H9 (cell line): ENCODE measurements around the gene LAGE3. TPM values are rescaled to one million over a fixed set of nuclear protein-coding genes. Genes with fewer than 3 reads are reported as not detected.

Source experiments
- DNase-seq: peaks from one replicate; pipeline ENCODE4 v3.0.0-alpha.2; 2017
- H2AFZ ChIP-seq: one replicate; pipeline ENCODE4 v1.6.1; 2013; ENCODE audit warnings: mild to moderate bottlenecking, low read length, control low read depth, moderate library complexity
- H2AK5ac ChIP-seq: 2 replicates; pipeline ENCODE4 v1.6.1; 2013; ENCODE audit warnings: low read length, control low read depth, mixed read lengths; ENCODE audit not compliant: insufficient read length
- H2BK120ac ChIP-seq: one replicate; pipeline ENCODE4 v1.6.1; 2013; ENCODE audit warnings: low read depth, mild to moderate bottlenecking, low read length, control low read depth, inconsistent platforms; ENCODE audit not compliant: poor library complexity, severe bottlenecking
- H2BK12ac ChIP-seq: 2 replicates; pipeline ENCODE4 v1.6.1; 2013; ENCODE audit warnings: low read length, control low read depth, mixed read lengths, low read depth; ENCODE audit not compliant: insufficient read length
- H2BK15ac ChIP-seq: 2 replicates; pipeline ENCODE4 v1.6.1; 2013; ENCODE audit warnings: low read depth, low read length, control low read depth
- H2BK20ac ChIP-seq: one replicate; pipeline ENCODE4 v1.6.1; 2013; ENCODE audit warnings: low read depth, mild to moderate bottlenecking, low read length, control low read depth, inconsistent platforms; ENCODE audit not compliant: poor library complexity, severe bottlenecking
- H2BK5ac ChIP-seq: 2 replicates; pipeline ENCODE4 v1.6.1; 2013; ENCODE audit warnings: low read length, control low read depth, mixed read lengths; ENCODE audit not compliant: insufficient read length
- H3K14ac ChIP-seq: 2 replicates; pipeline ENCODE4 v1.6.1; 2013; ENCODE audit warnings: low read length, control low read depth; ENCODE audit not compliant: insufficient read depth
- H3K18ac ChIP-seq: 2 replicates; pipeline ENCODE4 v1.6.1; 2013; ENCODE audit warnings: low read depth, mild to moderate bottlenecking, mixed read lengths, low read length, control low read depth; ENCODE audit not compliant: insufficient read length
- H3K23ac ChIP-seq: 2 replicates; pipeline ENCODE4 v1.6.1; 2013; ENCODE audit warnings: low read length, control low read depth, mixed read lengths, low read depth; ENCODE audit not compliant: insufficient read length
- H3K23me2 ChIP-seq: 2 replicates; pipeline ENCODE4 v1.6.1; 2013; ENCODE audit warnings: low read depth, mild to moderate bottlenecking, mixed read lengths, low read length, control low read depth; ENCODE audit not compliant: insufficient read length, poor library complexity, severe bottlenecking
- H3K27ac ChIP-seq: 2 replicates; pipeline ENCODE4 v1.5.1; 2013; ENCODE audit warnings: low read length, control low read depth, mixed read lengths, low read depth; ENCODE audit not compliant: insufficient read length
- H3K27me3 ChIP-seq: 2 replicates; pipeline ENCODE4 v1.6.1; 2013; ENCODE audit warnings: low read length, control low read depth, inconsistent platforms; ENCODE audit not compliant: insufficient read depth
- H3K4ac ChIP-seq: 2 replicates; pipeline ENCODE4 v1.6.1; 2013; ENCODE audit warnings: low read depth, mild to moderate bottlenecking, control low read depth, inconsistent platforms, low read length, moderate library complexity
- H3K4me1 ChIP-seq: 2 replicates; pipeline ENCODE4 v1.6.1; 2013; ENCODE audit warnings: low read length, control low read depth, inconsistent platforms; ENCODE audit not compliant: insufficient read depth
- H3K4me2 ChIP-seq: 2 replicates; pipeline ENCODE4 v1.6.1; 2013; ENCODE audit warnings: low read length, control low read depth, mixed read lengths; ENCODE audit not compliant: insufficient read length, insufficient read depth
- H3K56ac ChIP-seq: 2 replicates; pipeline ENCODE4 v1.6.1; 2013; ENCODE audit warnings: low read depth, mild to moderate bottlenecking, mixed read lengths, low read length, control low read depth; ENCODE audit not compliant: insufficient read length
- H3K79me1 ChIP-seq: 2 replicates; pipeline ENCODE4 v1.6.1; 2013; ENCODE audit warnings: low read depth, mild to moderate bottlenecking, moderate library complexity, low read length, control low read depth, inconsistent platforms; ENCODE audit not compliant: insufficient read depth, poor library complexity, severe bottlenecking
- H3K79me2 ChIP-seq: 2 replicates; pipeline ENCODE4 v1.6.1; 2013; ENCODE audit warnings: low read length, control low read depth, inconsistent platforms; ENCODE audit not compliant: insufficient read depth
- H3K9ac ChIP-seq: 2 replicates; pipeline ENCODE4 v1.6.1; 2013; ENCODE audit warnings: low read length, control low read depth, mixed read lengths; ENCODE audit not compliant: insufficient read length; ENCODE audit errors: extremely low read depth
- H3K9me3 ChIP-seq: one replicate; pipeline ENCODE4 v1.6.1; 2013; ENCODE audit warnings: low read depth, low read length, inconsistent platforms; ENCODE audit not compliant: control insufficient read depth
- H3T11ph ChIP-seq: one replicate; pipeline ENCODE4 v1.6.1; 2013; ENCODE audit warnings: mild to moderate bottlenecking, low read length, control low read depth, inconsistent platforms
- H4K20me1 ChIP-seq: one replicate; pipeline ENCODE4 v1.6.1; 2013; ENCODE audit not compliant: control insufficient read depth, insufficient read length, insufficient read depth
- H4K5ac ChIP-seq: 2 replicates; pipeline ENCODE4 v1.6.1; 2013; ENCODE audit warnings: low read depth, mild to moderate bottlenecking, mixed read lengths, low read length, control low read depth; ENCODE audit not compliant: insufficient read length
- H4K8ac ChIP-seq: replicated peaks from 2 replicates; pipeline ENCODE4 v1.6.1; 2013; ENCODE audit warnings: low read length, control low read depth, mixed read lengths, low read depth; ENCODE audit not compliant: insufficient read length
- H4K91ac ChIP-seq: 2 replicates; pipeline ENCODE4 v1.6.1; 2013; ENCODE audit warnings: low read depth, mild to moderate bottlenecking, moderate library complexity, mixed read lengths, low read length, control low read depth; ENCODE audit not compliant: insufficient read length
- H3K27ac Mint-ChIP-seq, 3 experiments: 2 replicates in 2 of 3; 3 replicates in 1 of 3; pipeline ENCODE4 v1.8.0; 2020 to 2021; ENCODE audit warnings: mixed read lengths in 3 of 3, mild to moderate bottlenecking in 1 of 3, moderate library complexity in 1 of 3
- H3K27me3 Mint-ChIP-seq: 2 replicates; pipeline ENCODE4 v1.8.0; 2021; ENCODE audit warnings: low read depth, mild to moderate bottlenecking, moderate library complexity, mixed read lengths
- H3K36me3 Mint-ChIP-seq, 3 experiments: 2 replicates in 2 of 3; 3 replicates in 1 of 3; pipeline ENCODE4 v1.8.0; 2020 to 2021; ENCODE audit warnings: low read depth in 3 of 3, mixed read lengths in 3 of 3; ENCODE audit not compliant: insufficient read depth in 1 of 3
- H3K4me1 Mint-ChIP-seq, 2 experiments: 2 replicates each; pipeline ENCODE4 v1.8.0; 2020; ENCODE audit warnings: mixed read lengths in 2 of 2
- H3K4me3 Mint-ChIP-seq, 2 experiments: 2 replicates in 1 of 2; 3 replicates in 1 of 2; pipeline ENCODE4 v1.8.0; 2020 to 2021; ENCODE audit warnings: mild to moderate bottlenecking in 2 of 2, mixed read lengths in 2 of 2, moderate library complexity in 1 of 2
- H3K9me3 Mint-ChIP-seq, 2 experiments: 2 replicates in 1 of 2; 3 replicates in 1 of 2; pipeline ENCODE4 v1.8.0; 2020; ENCODE audit warnings: mild to moderate bottlenecking in 2 of 2, mixed read lengths in 2 of 2, moderate library complexity in 1 of 2
- CTCF ChIP-seq: fragments of 200-600 bp; sonication (generic); conservative IDR thresholded peaks from 3 replicates; pipeline ENCODE4 v1.8.0; 2021; ENCODE audit warnings: antibody characterized with exemption, mild to moderate bottlenecking
- WGBS: extraction: QIAGEN DNeasy Blood & Tissue Kit; methylation state at CpG from one replicate; pipeline ENCODE4 v1.1.7; 2013; ENCODE audit warnings: missing lambda C conversion rate, low lambda C conversion rate, mixed read lengths; ENCODE audit not compliant: insufficient read length; ENCODE audit errors: extremely low coverage; 5-methylcytosine and 5-hydroxymethylcytosine counted together
- total RNA-seq: library from RNA; stranded (reverse); gene quantifications from 2 replicates; pipeline ENCODE4 v1.2.1, GENCODE V29; 2021

LAGE3 gene
- total RNA-seq, 1 experiment from 2014 or later, result 32.5 TPM

DNA sequence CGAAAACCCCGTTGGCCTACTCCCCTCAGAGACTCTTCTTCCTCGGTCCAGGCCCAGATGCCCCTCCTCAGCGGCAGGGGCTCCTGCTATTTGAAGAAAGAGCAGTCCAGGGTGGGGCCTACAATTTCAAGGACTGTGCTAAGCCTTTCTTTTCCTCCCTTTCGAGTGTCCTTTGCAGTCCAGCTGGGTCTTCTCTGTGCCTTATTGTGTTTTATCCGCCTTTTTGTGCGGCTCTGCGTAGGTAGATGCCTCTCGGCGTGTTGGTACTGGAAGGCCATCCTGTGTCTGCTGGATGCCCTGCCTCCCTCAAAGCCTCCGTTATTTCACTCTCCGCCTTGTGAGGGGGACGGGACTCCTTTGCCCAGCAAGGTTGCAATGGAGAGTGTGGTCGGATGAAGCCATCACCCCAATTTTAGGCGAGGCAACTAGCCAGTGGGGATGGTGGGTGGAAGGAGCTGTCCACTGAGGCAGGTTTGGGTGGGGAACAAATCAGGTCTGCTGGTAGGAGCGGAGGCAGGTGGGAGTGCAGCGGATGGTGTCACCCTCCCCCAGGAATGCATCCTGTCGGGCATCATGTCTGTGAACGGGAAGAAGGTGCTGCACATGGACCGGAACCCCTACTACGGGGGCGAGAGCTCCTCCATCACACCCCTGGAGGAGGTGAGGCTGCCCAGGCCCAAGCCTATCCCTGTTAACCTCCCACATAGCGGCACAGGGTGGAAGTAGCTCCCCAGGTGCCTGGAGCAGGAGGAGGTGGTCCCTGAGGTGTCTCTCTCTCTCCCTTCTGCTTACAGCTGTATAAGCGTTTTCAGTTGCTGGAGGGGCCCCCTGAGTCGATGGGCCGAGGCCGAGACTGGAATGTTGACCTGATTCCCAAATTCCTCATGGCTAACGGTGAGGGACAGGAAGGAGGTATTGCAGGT is 40.8 kb downstream of the LAGE3 start:
- Mint-ChIP-seq H3K4me3 (peak overlapping the region; percentile 82 to 90), H3K27ac (peak overlapping the region in 1 of 3 experiments; percentile 48; a peak in 1 of 7 replicates), H3K36me3 (peaks cover 28 to 72% (median 64%) of the 10 kb centered on the region in 3 experiments), H3K9me3 (peaks cover 70 to 87% of the 10 kb centered on the region in 2 experiments), H3K4me1 (peaks cover 8 to 12% of the 10 kb centered on the region in 2 experiments), H3K27me3 (no peaks in the 10 kb centered on the region)
- no CpG with 5 or more reads among the region's 28 CpGs for WGBS
- H4K8ac ChIP-seq, result no peak overlapping the region
- DNase-seq, result no peak
- H4K91ac ChIP-seq, result no peak overlapping the region
- H2AK5ac ChIP-seq, result no peak overlapping the region
- no peak overlapping the region for H3K14ac ChIP-seq
- no peak overlapping the region for H2BK15ac ChIP-seq
- H3K23me2 ChIP-seq, result peaks cover 7% of the 10 kb centered on the region
- no peaks in the 10 kb centered on the region for H3K4me1 ChIP-seq
- H3K27ac ChIP-seq, result no peak overlapping the region
- H3K79me2 ChIP-seq, result peaks cover 2% of the 10 kb centered on the region; the same call in 1 of the 2 replicates
- H3K18ac ChIP-seq, result no peak overlapping the region
- H3K4ac ChIP-seq, result no peak overlapping the region
- no peak for TF ChIP-seq CTCF
- H3K4me2 ChIP-seq, result peak overlapping the region; percentile 41
- H4K5ac ChIP-seq, result no peak overlapping the region
- H3K9ac ChIP-seq, result no peak overlapping the region
- no peaks in the 10 kb centered on the region for H3K79me1 ChIP-seq
- no peak overlapping the region for H3K23ac ChIP-seq
- no peak overlapping the region for H2BK20ac ChIP-seq
- H2BK120ac ChIP-seq, result no peak overlapping the region
- peaks cover 41% of the 10 kb centered on the region for H3K9me3 ChIP-seq
- no peak overlapping the region for H2AFZ ChIP-seq
- H3K27me3 ChIP-seq, result no peaks in the 10 kb centered on the region
- no peaks in the 10 kb centered on the region for H4K20me1 ChIP-seq
- no peak overlapping the region for H3T11ph ChIP-seq
- no peak overlapping the region for H3K56ac ChIP-seq
- H2BK5ac ChIP-seq, result no peak overlapping the region
- H2BK12ac ChIP-seq, result no peak overlapping the region
